Skin of body (tissue), 2 donors: ENCODE data around the gene FHL1. TPM values are rescaled to one million over a fixed set of nuclear protein-coding genes. Genes with fewer than 3 reads are reported as not detected.
"Not testable (repeated sequence)": the region's sequence is repeated elsewhere in the genome, so short reads cannot be mapped to it uniquely, and the experiment has no call there.

Source experiments
- DNase-seq: peaks from one replicate; lab custom pipeline; 2025; lab: John Stamatoyannopoulos, UW
- total RNA-seq: library from RNA; depleted of rRNA; stranded (reverse); fragments of >200 nt; gene quantifications from one replicate; pipeline ENCODE4 v1.2.3, GENCODE V29; 2014

FHL1 gene
- total RNA-seq, result 286 TPM

DNA sequence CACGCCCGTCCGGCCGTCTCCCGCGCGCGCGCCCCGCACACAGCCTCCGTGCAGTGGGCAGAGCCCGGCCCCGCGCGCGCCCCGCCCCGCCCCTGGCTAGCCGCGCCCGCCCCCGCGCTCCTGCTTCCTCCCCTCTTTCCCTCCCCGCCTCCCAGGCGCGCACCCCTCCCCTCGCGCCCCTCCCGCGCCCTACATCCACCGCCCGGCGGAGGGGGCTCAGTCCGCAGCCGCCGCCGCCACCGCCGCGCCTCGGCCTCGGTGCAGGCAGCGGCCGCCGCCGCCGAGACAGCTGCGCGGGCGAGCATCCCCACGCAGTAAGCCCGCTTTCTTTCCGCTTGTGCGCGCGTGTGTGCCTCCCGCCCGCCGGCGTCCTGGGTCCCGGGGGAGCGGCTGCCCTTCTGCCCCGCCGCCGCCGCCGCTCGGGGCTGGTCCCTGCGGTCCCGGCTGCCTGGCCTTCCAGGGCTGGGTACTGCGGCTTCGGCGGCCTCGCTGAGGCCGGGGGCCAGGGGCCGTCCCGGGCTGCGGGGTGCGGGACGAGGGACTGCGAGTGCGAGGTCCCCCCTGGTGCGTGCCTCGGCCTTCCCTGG, at the start of gene FHL1:
TSS of gene FHL1 (plus strand) at position 219 of the 587 bp plus-strand sequence.
- DNase-seq, result no peak

DNA sequence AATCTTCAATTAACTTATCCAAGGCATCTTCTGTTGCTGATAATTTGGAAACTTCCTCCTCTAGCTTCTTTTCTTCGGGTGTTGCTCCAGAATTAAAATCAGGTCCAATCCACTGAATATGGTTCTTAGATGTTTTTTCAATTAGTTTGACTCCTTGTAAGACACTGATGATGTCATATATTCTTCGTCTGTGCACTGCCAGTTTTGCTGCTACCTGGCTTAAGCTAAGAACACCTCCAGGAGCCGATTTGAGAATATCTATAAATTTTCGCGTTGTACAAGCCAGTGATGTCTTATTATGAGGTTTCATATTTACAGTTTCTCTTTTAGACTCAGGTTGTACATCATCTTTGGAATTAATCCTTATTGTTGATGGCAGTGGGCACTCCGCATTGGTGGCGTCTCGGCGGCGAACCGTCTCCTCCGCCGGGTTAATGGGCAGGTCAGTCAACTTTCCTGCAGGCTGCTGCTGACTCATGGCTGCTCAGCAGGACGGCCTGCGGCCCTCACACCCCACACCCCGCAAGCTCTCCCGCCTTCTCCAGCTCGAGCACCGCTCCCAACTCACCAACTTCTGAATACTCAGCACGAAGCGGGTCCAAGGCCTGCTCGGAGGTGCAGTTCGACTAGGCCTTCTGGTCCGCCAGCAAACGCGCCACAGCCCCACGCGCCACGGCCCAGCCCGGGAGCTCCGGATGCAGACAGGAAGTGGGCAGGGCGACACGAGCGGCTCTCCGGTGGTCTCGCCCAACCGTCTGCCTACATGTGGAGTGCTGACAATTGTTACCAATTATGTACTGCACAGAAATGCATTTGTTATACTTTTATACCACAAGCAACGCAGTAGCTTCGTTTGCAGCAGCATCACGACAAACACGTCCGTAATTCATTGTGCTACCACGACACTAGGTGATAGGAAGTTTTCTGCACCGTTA, 49.2 kb upstream of the FHL1 start:
- no peak for DNase-seq

DNA sequence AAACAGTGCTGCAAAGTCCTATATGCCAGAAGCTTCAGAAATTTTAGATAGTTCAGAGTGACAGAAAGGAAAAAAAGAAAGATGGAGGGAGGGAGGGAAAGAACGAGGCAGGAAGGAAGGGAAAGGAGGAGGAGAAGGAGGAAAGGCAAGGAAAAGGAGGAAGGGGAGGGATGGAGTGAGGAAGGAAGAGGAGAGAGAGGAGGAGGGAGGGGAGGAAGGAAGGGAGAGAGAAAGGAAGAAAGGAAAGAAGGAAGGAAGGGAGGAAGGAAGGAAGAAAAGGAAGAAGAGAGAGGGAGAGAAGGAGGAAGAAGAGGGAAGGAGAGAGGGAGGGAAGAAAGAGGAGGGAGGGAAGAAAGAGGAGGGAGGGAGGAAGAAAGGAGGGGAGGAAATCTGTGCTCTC, 42.4 kb upstream of the FHL1 start:
- DNase-seq, result no peak

DNA sequence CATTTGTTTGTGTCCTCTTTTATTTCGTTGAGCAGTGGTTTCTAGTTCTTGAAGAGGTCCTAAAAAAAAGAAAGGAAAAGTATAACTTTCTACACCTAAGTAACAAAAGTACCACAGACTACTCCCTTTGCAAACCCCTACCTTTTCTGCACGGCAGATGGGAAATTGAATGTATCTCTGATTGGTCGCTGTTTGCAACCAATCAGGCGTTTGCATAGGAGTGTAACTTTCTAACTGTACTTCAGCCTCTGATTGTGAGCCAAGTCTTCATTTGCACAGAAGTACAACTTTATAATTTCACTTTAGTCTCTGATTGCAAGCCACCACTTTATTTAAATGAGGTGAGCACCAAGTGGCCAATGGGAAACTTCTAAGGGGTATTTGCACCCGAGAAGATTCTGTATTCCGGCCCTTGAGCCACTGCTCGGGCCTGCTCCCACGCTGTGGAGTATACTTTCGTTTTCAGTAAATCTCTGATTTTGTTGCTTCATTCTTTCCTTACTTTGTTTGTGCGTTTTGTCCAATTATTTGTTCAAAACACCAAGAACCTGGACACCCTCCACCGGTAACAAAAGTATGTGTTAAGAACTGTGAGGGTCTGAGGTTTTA, 40.3 kb upstream of the FHL1 start:
- DNase-seq, result no peak

DNA sequence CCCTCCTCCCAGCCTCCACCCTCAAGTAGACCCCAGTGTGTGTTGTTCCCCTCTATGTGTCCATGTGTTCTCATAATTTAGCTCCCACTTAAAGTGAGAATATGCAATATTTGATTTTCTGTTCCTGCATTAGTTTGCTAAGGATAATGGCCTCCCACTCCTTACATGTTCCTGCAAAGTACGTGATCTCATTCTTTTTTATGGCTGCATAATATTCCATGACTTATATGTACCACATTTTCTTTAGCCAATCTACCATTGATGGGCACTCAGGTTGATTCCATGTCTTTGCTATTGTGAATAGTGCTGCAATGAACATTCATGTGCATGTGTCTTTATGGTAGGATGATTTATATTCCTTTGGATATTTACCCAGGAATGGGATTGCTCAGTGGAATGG, 38.4 kb upstream of the FHL1 start:
- DNase-seq, result not testable (repeated sequence)

DNA sequence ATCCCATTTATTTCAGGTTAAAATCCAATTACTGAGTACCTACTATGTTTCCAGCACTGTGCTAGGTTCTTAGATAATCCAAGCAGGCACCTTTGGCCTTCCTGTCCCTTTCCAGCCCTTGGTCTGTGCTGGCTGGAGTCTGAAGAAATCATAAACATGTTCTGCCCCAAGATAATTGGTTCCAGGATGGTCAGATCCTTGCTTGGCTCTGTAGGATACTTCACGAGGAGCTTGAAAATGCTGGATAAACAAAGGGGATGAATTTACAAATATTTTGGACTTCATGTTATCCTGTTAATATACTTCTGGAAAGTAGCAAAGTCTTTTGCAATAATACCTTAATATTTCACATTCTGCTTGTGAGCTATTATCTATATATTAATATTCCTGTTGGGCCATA, 35.0 kb upstream of the FHL1 start:
- no peak for DNase-seq

DNA sequence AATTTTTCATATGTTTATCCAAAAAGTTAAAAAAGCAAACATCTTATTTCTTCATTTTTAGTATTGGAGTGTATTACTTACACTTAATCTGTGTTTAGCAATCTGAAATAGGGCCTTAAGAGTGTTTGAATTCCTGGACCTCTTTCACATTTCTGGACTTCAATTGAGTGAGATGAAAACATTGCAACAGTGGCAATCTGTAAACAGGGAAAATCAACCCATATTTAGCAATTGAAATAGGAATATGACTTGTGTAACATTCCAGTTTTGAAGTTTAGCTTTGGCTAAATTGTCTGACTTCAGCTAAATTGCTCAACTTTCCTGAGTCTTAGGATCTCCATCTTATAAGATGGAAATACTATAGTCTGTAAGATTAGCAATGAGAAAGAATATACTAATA, 34.6 kb upstream of the FHL1 start:
- DNase-seq, result no peak

DNA sequence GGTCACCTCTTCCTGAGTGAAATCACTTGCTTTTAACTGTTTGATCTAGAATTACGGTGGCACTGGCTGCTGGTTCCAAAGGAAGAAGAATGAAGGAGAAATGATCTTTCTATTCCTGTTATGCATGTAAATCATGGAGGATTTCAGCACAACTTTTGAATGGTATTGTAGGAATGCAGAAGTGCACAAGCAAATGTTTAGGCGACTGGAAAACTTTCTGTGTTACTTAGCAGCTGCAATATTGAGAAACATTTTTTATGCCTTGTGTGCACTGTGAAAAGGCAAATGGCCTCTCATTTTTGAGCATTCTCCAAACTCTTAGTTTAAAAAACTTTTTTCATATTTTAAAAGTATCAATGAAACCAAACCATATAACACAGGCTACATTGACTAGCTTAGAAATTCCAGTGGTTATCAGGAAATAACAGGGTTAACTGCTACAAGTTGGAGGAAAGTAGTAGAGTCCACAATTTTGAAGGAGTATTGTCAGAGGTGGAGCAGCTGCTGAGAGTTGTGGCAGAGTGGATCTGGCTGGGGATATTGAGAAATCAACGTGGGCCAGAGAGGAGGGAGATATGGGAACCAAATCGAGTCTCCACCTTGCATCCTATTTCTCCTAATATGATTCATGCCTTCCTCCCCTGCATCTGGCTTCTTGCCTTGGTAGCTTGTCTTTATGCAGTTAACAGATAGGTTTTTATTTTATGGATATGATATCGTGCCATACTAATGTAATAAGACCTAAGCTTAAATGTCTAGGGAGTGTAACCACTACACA, 32.0 kb upstream of the FHL1 start:
- peak; percentile 62 for DNase-seq

DNA sequence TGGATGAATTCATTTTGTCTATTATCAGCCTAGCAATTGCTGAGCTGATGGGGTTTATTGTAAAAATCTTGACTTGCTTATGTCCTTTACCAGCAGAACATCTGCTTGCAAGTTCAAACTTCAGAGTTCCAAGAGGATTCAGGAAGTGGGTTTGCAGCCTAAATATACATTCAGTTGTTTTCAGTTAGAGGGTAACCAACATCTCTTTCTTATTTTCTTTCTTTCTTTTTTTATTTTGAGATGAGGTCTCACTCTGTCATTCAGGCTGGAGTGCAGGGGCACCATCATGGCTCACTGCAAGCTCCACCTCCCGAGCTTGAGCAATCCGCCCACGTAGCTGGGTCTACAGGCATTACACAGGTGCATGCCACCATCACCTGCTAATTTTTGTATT, 31.4 kb upstream of the FHL1 start:
- DNase-seq, result peak; percentile 61

DNA sequence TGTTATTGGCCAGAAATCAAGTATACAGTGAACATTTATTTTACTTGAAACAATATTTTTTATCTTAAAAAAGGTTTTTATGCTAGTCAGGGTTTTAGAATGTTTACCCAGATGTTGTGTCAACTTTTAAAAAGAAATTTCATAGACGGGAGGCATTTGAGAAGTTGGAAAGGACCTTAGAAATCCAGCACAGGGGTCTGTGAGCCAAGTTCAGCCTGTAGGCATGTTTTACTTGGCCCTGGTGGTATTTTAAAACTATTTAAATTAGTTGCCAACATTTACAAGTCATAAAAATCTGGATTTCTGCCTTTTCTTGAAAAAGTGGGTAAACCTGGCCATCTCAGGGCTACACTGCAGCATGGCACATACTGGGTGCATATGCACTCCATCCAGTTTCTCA, 25.5 kb upstream of the FHL1 start:
- DNase-seq, result no peak

DNA sequence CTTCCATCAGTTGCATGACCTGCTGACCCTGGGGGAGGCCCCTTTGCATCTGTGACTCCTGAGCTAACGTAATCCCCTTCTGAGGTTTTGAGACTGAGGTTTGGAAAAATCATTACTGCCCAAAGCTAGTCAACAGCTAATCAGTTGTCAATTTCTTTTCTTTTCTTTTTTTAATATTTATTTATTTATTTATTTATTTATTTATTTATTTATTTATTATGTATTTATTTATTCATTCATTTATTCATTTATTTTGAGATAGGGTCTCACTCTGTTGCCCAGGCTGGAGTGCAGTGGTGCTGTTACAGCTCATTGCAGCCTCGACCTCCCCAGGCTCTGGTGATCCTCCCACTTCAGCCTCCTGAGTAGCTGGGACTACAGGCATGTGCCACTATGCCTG, 25.1 kb upstream of the FHL1 start:
- DNase-seq, result no peak

DNA sequence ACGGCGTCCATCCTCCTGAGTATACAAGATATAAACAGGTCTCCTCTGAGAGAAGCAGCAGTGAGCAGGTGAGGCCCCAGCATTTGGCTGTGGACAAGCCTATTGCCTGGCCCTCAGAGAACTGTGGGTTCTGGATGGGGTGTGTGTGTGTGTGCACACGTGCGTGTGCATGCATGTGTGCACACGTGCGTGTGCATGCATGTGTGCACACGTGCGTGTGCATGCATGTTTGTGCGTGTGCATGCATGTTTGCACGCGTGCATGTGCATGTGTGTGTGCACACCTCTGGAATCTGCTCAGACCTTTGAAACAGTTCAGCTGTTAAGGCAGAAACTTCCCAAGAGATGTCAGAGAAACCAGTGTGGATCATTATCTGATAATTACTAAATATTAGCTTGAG, 22.2 kb upstream of the FHL1 start:
- DNase-seq, result no peak

DNA sequence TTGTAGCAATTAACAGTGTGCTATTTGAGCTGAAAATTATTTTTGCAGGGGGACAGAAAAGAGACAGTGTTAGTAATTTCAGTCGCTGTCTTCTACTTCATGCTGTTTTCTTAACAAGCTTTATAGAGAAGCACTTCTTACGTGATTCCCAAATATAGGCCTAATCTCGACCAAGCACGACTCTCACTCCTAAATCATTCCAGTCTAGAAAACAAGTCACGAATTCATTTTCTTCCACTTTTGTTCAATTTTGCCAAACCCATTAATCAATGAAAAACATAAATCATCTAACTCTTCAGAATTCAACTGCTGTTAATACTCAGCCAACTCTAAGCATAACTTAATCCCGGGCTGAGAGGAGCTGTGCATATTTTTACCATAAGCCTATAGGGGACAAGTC, 21.0 kb upstream of the FHL1 start:
- DNase-seq, result no peak

DNA sequence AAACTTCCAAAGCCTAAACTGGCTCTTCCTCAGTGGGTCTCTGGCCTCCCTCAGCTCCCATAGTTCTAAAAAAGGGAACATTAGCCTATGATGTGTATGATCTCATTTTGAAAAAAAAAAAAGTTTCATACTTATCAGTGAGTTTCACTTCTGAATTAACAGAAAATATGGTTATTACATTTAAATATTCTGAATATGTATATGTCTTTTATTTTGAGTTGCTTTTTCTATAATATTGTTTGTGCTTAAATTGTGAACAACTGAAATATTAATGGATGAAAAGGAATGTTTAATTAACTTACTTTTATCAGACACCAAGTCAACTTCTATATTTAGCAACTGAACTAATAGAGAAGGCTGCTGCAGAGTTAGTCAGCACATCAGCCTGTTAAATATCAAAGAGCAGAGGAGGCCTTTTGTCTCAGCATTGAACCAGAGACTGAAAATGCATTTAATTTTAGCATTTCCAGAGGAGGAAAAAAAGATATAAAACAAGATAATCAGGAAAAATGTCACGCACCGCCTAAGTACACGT, 20.4 kb upstream of the FHL1 start:
- DNase-seq, result no peak

DNA sequence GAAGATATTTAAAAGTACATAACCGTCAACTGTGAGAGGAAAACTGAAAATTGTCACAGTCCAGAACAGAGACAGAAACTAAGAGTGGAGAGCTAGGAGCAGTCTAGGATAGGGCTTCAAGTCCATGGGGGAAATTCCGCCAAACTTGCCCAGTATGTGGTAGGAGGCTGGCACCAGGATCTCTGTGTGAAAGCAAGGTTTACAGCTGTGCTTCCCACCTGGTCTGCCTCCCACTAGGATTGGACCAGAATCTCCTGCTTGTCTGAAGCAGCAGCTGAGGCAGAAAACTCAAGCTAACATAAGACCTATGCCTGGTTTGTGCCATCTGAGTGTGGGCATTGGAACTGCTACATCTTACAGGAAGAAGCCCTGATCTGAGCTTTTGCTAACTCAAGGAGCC, 18.6 kb upstream of the FHL1 start:
- no peak for DNase-seq

DNA sequence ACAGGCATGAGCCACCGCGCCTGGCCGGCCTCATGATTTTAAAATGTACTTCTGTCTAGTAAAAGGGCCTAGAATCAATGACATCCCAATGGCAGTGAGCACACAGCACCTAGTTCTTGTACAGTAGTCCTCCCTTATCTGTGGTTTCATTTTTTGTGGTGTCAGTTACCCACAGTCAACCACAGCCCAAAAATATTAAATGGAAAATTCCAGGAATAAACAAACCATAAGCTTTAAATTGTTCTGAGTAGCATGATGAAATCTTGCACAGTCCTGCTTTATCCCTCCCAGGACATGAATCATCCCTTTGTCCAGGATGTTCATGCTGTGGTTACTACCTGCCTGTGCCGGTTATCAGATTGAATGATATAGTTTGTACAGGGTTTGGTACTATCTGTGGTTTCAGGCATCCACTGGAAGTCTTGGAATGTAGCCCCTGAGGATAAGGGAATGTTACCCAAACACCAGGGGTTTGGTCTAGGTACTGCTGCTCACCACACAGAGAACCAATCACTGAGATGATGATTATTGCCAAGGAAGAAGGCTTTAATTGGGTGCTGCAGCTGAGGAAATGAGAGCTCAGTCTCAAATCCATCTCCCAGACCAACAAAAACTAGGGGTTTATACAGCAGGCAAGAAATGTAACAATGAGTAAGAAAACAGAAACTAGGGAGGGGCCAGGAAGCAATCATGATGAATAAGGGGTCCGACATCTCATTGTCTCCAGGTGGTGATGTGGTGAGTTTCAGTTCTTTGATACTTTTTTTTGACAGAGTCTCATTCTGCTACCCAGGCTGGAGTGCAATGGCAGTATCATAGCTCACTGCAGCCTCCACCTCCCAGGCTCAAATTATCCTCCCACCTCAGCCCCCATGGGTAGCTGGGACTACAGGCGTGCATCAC, 16.2 kb upstream of the FHL1 start:
- no peak for DNase-seq

DNA sequence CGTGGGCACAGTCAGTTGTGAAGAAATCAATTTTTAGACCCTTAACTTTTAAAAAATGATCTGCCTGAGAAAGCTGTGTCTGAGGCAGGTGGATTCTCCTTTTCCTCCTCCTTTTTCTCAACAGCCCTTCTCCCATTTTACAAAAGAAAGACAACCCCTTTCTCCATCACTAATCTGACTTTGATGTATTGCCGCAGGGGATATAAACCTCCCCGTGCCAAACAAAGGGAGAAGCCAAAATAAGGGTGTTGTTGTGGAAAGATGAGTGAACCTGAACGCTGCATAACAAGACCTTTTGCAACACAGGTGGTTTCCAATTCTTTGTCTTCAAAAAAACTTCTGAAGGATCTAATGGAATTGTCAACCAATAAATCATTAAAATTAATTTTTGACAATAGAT, 8.4 kb upstream of the FHL1 start:
- DNase-seq, result no peak

DNA sequence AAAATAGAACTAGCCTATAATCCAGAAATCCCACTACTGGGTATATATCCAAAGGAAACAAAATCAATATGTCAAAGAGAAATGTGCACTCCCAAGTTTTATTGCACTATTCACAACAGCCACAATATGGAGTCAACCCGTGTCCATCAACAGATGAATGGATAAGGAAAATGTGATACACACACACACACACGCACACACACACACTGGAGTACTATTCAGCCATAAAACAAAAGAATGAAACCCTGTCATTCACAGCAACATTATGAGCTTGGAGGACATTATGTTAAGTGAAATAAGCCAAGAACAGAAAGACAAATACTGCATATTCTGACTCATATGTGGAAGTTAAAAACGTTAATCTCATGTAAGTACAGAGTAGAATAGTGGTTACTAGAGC, 5.8 kb upstream of the FHL1 start:
- DNase-seq, result no peak

DNA sequence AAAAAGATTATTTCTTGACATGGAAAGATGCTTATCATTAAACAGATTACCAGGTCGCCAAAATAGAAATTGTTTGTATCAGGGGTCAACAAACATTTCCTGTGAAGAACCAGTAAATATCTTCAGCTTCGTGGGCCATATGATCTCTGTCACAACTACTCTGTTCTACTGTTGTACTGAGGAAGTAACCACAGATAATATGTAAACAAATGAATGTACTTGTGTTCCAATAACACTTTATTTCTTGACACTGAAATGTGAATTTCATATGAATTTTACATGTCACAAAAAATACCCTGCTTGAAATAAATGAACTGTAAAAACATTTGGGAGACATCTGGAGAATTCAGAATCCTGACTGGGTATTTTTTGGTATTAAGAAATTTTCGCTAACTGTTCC, 4.7 kb upstream of the FHL1 start:
- no peak for DNase-seq

DNA sequence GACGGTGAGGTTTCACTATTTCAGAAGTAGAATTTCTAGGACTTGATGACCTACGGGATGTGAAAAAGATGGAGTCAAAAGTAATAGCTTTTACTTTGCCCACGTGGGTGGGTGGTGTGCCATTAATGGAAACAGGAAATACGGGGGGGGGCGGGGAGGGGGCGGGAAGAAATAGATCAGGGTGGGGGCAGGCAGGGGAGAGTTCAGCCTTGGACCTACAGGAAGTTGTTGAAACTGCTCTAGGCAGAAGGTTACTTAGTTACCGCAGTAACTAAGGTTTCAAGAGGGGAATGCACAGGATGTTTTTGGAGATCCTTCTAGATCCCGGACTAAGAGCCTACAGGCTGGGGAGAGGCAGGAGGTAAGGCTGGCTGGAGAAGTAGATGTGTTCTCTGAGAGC, 3.6 kb upstream of the FHL1 start:
- DNase-seq, result no peak
